Colonic mucosa (tissue), 4 donors: ENCODE results near the gene EYS. TPM values are rescaled to one million over a fixed set of nuclear protein-coding genes. Genes with fewer than 3 reads are reported as not detected.

ENCODE experiments used
- DNase-seq: peaks from one replicate; pipeline ENCODE4 v3.0.0-alpha.2; 2020
- H3K27ac ChIP-seq: fragments of 200-600 bp; one replicate; pipeline ENCODE4 v1.8.0; 2021
- H3K27me3 ChIP-seq: fragments of 200-600 bp; one replicate; pipeline ENCODE4 v1.8.0; 2021
- H3K36me3 ChIP-seq: fragments of 200-600 bp; one replicate; pipeline ENCODE4 v1.8.0; 2021
- H3K4me1 ChIP-seq: fragments of 200-600 bp; one replicate; pipeline ENCODE4 v1.8.0; 2021; ENCODE audit warnings: mild to moderate bottlenecking
- H3K4me3 ChIP-seq: fragments of 200-600 bp; one replicate; pipeline ENCODE4 v1.8.0; 2021
- H3K9ac ChIP-seq, 2 donors: one replicate each; pipeline ENCODE4 v1.7.0; 2013; ENCODE audit warnings: control low read depth in 2 of 2, low read depth in 2 of 2, low read length in 2 of 2
- H3K9me3 ChIP-seq: fragments of 200-600 bp; one replicate; pipeline ENCODE4 v1.8.0; 2021
- intact Hi-C: fragments of 100-400 bp; cut with DNase I; formaldehyde crosslinking; loops from one replicate; pipeline ENCODE4 v1.14.1; 2022
- total RNA-seq, 2 donors: library from RNA; stranded (reverse); fragmentation: NEBNext Ultra II Directional in 1 of 2; extraction: Animal tissue kit (Norgen Biotek cat#: 25700) in 1 of 2; gene quantifications; one replicate each; pipeline ENCODE4 v1.2.1, GENCODE V29; 2021
- TF ChIP-seq, protein P1 (sequence below): fragments of 200-600 bp; IDR thresholded peaks from one replicate; pipeline ENCODE4 v1.8.0; 2022; ENCODE audit warnings: antibody characterized with exemption, mild to moderate bottlenecking
- donor health status: healthy.
- donor health status: DM: no; HTN: no; CAD: no.
- donor health status: DM: no; HTN: no; CAD: no.

Gene EYS
- total RNA-seq, 2 donors from 2014 or later: 0.64 to 0.82 TPM

DNA sequence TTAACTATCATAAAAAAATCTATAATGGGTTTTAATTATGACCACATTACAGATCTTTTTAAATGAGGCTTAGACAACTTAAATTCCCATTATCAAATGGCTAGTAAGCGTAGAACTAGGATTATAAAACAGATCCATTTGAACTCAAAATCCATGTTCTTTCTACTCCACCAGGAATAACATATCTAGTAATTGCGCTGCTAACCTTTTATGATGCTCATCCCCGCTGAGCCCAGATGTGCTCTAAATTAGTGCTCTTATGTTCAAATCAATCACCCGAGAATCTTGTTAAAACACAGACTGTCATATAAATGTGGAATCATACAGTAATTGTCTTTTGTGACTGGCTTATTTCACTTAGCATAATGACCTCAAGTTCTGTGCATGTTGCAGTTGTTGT is 1168.3 kb downstream of the EYS start:
- no peak overlapping the region for H3K9ac ChIP-seq
- TF ChIP-seq, protein P1, sequence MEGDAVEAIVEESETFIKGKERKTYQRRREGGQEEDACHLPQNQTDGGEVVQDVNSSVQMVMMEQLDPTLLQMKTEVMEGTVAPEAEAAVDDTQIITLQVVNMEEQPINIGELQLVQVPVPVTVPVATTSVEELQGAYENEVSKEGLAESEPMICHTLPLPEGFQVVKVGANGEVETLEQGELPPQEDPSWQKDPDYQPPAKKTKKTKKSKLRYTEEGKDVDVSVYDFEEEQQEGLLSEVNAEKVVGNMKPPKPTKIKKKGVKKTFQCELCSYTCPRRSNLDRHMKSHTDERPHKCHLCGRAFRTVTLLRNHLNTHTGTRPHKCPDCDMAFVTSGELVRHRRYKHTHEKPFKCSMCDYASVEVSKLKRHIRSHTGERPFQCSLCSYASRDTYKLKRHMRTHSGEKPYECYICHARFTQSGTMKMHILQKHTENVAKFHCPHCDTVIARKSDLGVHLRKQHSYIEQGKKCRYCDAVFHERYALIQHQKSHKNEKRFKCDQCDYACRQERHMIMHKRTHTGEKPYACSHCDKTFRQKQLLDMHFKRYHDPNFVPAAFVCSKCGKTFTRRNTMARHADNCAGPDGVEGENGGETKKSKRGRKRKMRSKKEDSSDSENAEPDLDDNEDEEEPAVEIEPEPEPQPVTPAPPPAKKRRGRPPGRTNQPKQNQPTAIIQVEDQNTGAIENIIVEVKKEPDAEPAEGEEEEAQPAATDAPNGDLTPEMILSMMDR: no peak
- H3K9me3 ChIP-seq: no peaks in the 10 kb centered on the region
- intact Hi-C loops: no loop called here
- no peak for DNase-seq
- no peak overlapping the region for H3K27ac ChIP-seq
- no peaks in the 10 kb centered on the region for H3K36me3 ChIP-seq
- no peak overlapping the region for H3K4me3 ChIP-seq
- no peaks in the 10 kb centered on the region for H3K27me3 ChIP-seq
- no peaks in the 10 kb centered on the region for H3K4me1 ChIP-seq

DNA sequence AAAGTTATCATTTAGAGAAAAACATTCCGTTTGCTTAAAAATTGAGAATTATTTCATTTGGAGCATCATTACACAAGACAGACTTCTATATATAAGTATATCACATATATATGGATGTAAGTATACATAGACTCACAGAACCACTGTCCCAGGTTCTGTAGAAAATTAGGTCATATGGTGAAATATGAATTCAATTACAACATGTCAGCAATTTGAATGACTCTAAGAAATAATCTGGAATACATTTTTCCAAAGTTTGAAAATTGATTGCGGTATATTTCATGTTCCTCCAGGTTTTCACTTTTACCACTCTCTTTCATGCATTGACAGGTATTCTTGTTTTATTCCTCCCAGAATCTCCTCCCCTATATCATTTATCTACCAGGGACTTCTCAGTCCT is 1179.1 kb downstream of the EYS start:
- H3K4me3 ChIP-seq: no peak overlapping the region
- no peak overlapping the region for H3K27ac ChIP-seq
- no peaks in the 10 kb centered on the region for H3K4me1 ChIP-seq
- TF ChIP-seq, protein P1: no peak
- no peaks in the 10 kb centered on the region for H3K36me3 ChIP-seq
- no peaks in the 10 kb centered on the region for H3K9me3 ChIP-seq
- H3K9ac ChIP-seq: no peak overlapping the region
- no peak for DNase-seq
- intact Hi-C loops: no loop called here
- no peaks in the 10 kb centered on the region for H3K27me3 ChIP-seq

DNA sequence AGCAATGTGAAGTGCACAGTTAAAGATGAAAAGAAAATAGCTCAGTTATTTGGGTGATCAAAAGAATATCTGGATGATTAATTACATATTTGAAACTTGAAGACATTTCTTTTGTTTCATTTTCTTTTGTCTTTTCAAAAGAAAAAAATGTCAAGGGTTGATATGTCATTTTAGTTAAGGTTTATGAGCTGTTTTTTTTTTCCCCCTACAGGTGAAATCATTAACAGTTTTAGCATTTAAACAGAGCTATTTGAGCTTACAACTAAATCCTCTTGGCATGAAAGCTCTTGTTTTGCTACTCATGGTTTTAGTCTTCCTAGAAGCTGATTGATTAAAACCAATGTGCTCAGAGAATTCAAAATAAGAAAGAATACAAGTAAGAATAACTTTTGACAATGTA is 1184.2 kb downstream of the EYS start:
- no peak overlapping the region for H3K4me3 ChIP-seq
- TF ChIP-seq, protein P1: no peak
- H3K9me3 ChIP-seq: no peaks in the 10 kb centered on the region
- no peaks in the 10 kb centered on the region for H3K36me3 ChIP-seq
- no peaks in the 10 kb centered on the region for H3K4me1 ChIP-seq
- intact Hi-C loops: no loop called here
- no peaks in the 10 kb centered on the region for H3K27me3 ChIP-seq
- no peak overlapping the region for H3K9ac ChIP-seq
- H3K27ac ChIP-seq: no peak overlapping the region
- DNase-seq: no peak

DNA sequence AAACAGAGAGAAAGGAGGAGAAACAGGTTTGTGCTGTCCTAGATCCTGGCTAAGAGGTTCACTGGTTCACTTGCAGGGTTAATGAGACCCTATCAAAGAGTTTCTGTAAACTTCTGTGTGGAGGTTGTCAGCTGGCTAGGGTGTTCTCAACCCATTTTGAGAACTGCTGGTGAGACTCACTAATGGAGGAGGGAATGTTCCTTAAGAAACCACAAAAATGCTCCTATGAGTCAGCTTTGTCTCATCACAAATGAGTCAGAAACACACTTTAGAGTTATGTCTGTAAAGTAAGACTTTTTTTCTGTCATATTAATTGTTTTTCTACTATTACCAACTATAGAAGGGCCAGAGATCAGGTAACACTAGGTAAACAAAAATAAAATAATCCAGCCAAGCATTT is 1187.0 kb downstream of the EYS start:
- H3K9me3 ChIP-seq: no peaks in the 10 kb centered on the region
- DNase-seq: no peak
- no peak overlapping the region for H3K4me3 ChIP-seq
- no peak overlapping the region for H3K27ac ChIP-seq
- no peak overlapping the region for H3K9ac ChIP-seq
- no peaks in the 10 kb centered on the region for H3K4me1 ChIP-seq
- no peaks in the 10 kb centered on the region for H3K27me3 ChIP-seq
- intact Hi-C loops: no loop called here
- H3K36me3 ChIP-seq: no peaks in the 10 kb centered on the region
- TF ChIP-seq, protein P1: no peak

DNA sequence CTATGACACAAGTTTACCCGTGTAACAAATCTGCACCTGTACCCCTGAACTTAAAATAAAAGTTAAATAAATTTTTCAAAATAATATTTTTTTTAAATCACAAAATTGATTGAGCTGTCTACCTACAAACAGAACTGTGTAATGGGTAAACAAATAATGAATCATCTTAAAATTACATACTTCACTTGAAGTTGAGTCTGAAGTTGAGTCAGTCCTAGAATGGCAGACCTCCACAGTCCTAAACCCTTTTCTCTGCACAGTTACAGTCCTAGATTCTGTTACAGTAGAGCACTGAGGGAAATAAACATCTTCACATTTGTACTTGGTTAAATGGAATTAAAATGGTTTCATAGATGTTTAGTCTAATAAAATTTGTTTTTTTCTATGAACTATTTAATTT is 1190.6 kb downstream of the EYS start:
- Histone ChIP-seq H3K9ac (no peak overlapping the region), H3K4me1 (no peaks in the 10 kb centered on the region), H3K36me3 (no peaks in the 10 kb centered on the region), H3K4me3 (no peak overlapping the region), H3K9me3 (no peaks in the 10 kb centered on the region), H3K27ac (no peak overlapping the region), H3K27me3 (no peaks in the 10 kb centered on the region)
- no peak for DNase-seq
- intact Hi-C loops: no loop called here
- TF ChIP-seq, protein P1: no peak

DNA sequence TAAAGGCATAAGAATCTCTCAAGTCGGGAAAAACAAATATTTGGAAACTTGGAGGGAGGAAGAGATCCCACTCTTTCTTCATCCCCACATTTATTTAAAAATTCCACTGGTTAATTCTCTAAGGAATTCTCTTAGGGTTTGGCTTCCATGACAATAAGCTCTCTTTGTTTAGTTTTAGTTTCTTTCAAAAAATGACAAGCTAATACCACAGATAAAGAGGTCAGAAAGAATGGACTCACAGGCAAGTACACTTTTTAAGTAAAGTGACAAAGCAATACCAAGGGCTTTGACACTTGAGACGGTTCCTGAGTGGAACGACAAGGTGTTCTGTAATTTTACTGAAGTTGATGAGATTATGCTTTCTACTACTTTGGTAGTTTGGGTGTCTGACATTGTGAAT is 1199.4 kb downstream of the EYS start:
- Histone ChIP-seq H3K27ac (no peak overlapping the region), H3K36me3 (no peaks in the 10 kb centered on the region), H3K27me3 (no peaks in the 10 kb centered on the region), H3K4me3 (no peak overlapping the region), H3K9ac (no peak overlapping the region), H3K9me3 (no peaks in the 10 kb centered on the region), H3K4me1 (no peaks in the 10 kb centered on the region)
- intact Hi-C loops: no loop called here
- no peak for DNase-seq
- TF ChIP-seq, protein P1: no peak
